Forelimb muscle (tissue), 1 donor: ENCODE measurements around the gene SCYGR1. TPM values are rescaled to one million over a fixed set of nuclear protein-coding genes. Genes with fewer than 3 reads are reported as not detected.
"Not testable (repeated sequence)": the region's sequence is repeated elsewhere in the genome, so short reads cannot be mapped to it uniquely, and the experiment has no call there.

Source experiments
- DNase-seq: peaks from one replicate; pipeline ENCODE4 v3.0.0-alpha.2; 2013; ENCODE audit warnings: low read depth
- polyA plus RNA-seq: library from polyadenylated mRNA; unstranded; fragments of 120-200 nt; gene quantifications from one replicate; pipeline ENCODE4 v1.2.1, GENCODE V29; 2013; ENCODE audit not compliant: insufficient read length

SCYGR1 gene
- not detected for polyA plus RNA-seq

- not testable (repeated sequence) for DNase-seq
Observed at GRCh38 chr2:227387583-227387982, at the start of gene SCYGR1. SCYGR1 (minus strand) TSS chr2:227387949; CDS start chr2:227387949, 0 bp downstream.

- DNase-seq: no peak
Observed at GRCh38 chr2:227436436-227437174, 48.9 kb upstream of the SCYGR1 start.

- DNase-seq: no peak
Observed at GRCh38 chr2:227433171-227433570, 45.4 kb upstream of the SCYGR1 start.

GRCh38 chr2:227430639-227431038 lies 42.9 kb upstream of the SCYGR1 start:
- DNase-seq: no peak

GRCh38 chr2:227428731-227429285 lies 41.1 kb upstream of the SCYGR1 start:
- DNase-seq: no peak

- no peak for DNase-seq
Observed at GRCh38 chr2:227423656-227424499, 36.1 kb upstream of the SCYGR1 start.

GRCh38 chr2:227420087-227421052 lies 32.6 kb upstream of the SCYGR1 start:
- DNase-seq: no peak

GRCh38 chr2:227416701-227417100 lies 29.0 kb upstream of the SCYGR1 start:
- no peak for DNase-seq

- no peak for DNase-seq
Observed at GRCh38 chr2:227415538-227416424, 28.0 kb upstream of the SCYGR1 start.

GRCh38 chr2:227414846-227415245 lies 27.1 kb upstream of the SCYGR1 start:
- no peak for DNase-seq

GRCh38 chr2:227413371-227413770 lies 25.6 kb upstream of the SCYGR1 start:
- DNase-seq: no peak

GRCh38 chr2:227412877-227413276 lies 25.1 kb upstream of the SCYGR1 start:
- DNase-seq: no peak

- DNase-seq: no peak
Observed at GRCh38 chr2:227411990-227412350, 24.2 kb upstream of the SCYGR1 start.

- no peak for DNase-seq
Observed at GRCh38 chr2:227411320-227411989, 23.7 kb upstream of the SCYGR1 start.

GRCh38 chr2:227410191-227410590 lies 22.4 kb upstream of the SCYGR1 start:
- no peak for DNase-seq

GRCh38 chr2:227407591-227408151 lies 19.9 kb upstream of the SCYGR1 start:
- no peak for DNase-seq

GRCh38 chr2:227406177-227407031 lies 18.7 kb upstream of the SCYGR1 start:
- DNase-seq: peak; percentile 66

GRCh38 chr2:227404585-227405271 lies 17.0 kb upstream of the SCYGR1 start:
- DNase-seq: no peak
